ENCODE measurements around the gene EIF2S2.

EIF2S2 gene

DNA sequence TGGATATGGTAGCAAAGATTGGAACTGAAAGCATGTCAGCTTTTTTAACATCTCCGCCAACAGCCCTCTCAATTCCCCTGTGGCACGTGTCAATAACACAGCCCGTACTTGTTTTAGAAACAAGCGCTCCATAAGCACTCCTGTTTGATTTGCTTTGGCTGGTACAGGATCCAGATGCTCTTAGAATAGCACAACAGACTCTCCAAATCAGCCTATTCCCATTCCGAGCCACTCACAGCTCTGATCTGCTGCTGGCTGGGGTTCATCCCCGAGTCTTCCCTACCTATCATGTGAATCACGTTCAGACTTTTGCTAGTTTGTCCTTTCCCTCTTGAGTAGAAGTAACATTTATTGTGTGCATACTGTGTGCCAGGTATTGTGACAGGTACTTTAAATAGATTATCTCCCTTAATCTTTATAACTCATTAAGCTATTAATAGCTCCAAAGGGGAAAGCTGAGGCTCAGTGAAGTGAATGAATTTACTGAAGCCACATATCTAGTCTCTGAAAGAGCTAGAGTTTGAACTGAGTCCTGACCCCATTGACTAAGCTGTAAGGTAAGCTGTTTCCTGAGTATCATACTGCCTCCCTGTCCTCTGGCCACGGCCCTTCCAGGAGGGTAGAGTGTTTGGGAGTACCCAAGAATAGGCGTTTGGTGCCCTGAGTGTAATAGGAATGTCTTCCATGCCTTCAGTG lies 71.6 kb downstream of the EIF2S2 start:
- no peak for DNase-seq
- H3K4me3 ChIP-seq (ENCODE audit: low read depth, low read length) = no peak overlapping the region
- TF ChIP-seq, protein P1, sequence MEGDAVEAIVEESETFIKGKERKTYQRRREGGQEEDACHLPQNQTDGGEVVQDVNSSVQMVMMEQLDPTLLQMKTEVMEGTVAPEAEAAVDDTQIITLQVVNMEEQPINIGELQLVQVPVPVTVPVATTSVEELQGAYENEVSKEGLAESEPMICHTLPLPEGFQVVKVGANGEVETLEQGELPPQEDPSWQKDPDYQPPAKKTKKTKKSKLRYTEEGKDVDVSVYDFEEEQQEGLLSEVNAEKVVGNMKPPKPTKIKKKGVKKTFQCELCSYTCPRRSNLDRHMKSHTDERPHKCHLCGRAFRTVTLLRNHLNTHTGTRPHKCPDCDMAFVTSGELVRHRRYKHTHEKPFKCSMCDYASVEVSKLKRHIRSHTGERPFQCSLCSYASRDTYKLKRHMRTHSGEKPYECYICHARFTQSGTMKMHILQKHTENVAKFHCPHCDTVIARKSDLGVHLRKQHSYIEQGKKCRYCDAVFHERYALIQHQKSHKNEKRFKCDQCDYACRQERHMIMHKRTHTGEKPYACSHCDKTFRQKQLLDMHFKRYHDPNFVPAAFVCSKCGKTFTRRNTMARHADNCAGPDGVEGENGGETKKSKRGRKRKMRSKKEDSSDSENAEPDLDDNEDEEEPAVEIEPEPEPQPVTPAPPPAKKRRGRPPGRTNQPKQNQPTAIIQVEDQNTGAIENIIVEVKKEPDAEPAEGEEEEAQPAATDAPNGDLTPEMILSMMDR (IDR thresholded peaks at IDR 0.05; ENCODE audit: low read depth, low read length) = no peak
- H3K9me3 ChIP-seq (ENCODE audit: severe bottlenecking) = no peaks in the 10 kb centered on the region
- no peak overlapping the region for H3K27ac ChIP-seq
- H3K27me3 ChIP-seq (ENCODE audit: insufficient read depth, low read depth, severe bottlenecking) = no peaks in the 10 kb centered on the region
- H3K36me3 ChIP-seq = peaks cover 10% of the 10 kb centered on the region
